ENCODE results near the gene CRTC1.

GRCh38 chr19:18672044-18672451 lies 11.4 kb upstream of the CRTC1 start:
- TF ChIP-seq ARHGAP35 (IDR thresholded peaks at IDR 0.05; ENCODE audit: partially characterized antibody) (no peak), CHD2 (IDR thresholded peaks at IDR 0.05; ENCODE audit: low read depth, low read length) (no peak), FOXK1 (CRISPR knock-in tag; IDR thresholded peaks at IDR 0.05; ENCODE audit: borderline replicate concordance) (no peak), ZNF175 (CRISPR knock-in tag; IDR thresholded peaks at IDR 0.05; ENCODE audit: low read depth) (no peak), ZNF146 (CRISPR knock-in tag; IDR thresholded peaks at IDR 0.05; ENCODE audit: unreplicated experiment) (no peak)

All from K562 (cell line).